ENCODE measurements around the gene PLEKHM3. TPM values are rescaled to one million over a fixed set of nuclear protein-coding genes. Genes with fewer than 3 reads are reported as not detected.

Gene PLEKHM3
- total and polyA plus RNA-seq, 2 donors (not counting 3 experiments of a cell fraction or from before 2014, with no cell fraction given) = 3.1 to 9.1 TPM

- Histone ChIP-seq H3K4me3 (replicated peaks in 1 of 3; ENCODE audit: insufficient read depth in 1 of 3, low read depth in 1 of 3, low read length in 3 of 3) (no peak overlapping the region), H4K20me1 (replicated peaks; ENCODE audit: control insufficient read depth, extremely low read depth, insufficient read depth, low read length) (no peaks in the 10 kb centered on the region), H3K9me1 (replicated peaks; ENCODE audit: control insufficient read depth, extremely low read depth, insufficient read depth, low read length) (no peaks in the 10 kb centered on the region), H3K4me1 (ENCODE audit: control insufficient read depth, extremely low read depth, insufficient read depth, low read length) (peaks cover 15% of the 10 kb centered on the region), H2AFZ (ENCODE audit: low read depth, low read length) (no peak overlapping the region), H3K79me2 (ENCODE audit: control insufficient read depth, insufficient read depth, low read length) (no peaks in the 10 kb centered on the region), H3K9me3 (replicated peaks; ENCODE audit: control insufficient read depth, insufficient read depth, low read length) (no peaks in the 10 kb centered on the region), H3K9ac (replicated peaks; ENCODE audit: extremely low read depth, insufficient read depth, low read length) (no peak overlapping the region), H3K36me3 (ENCODE audit: control insufficient read depth in 2 of 2, extremely low read depth in 1 of 2, insufficient read depth in 2 of 2, low read length in 2 of 2) (no peaks in the 10 kb centered on the region), H3K4me2 (ENCODE audit: insufficient read depth, low read length) (no peak overlapping the region), H3K27ac (ENCODE audit: insufficient read depth, low read depth, low read length) (no peak overlapping the region), H3K27me3 (ENCODE audit: control insufficient read depth in 2 of 2, insufficient read depth in 2 of 2, low read length in 2 of 2) (no peaks in the 10 kb centered on the region)
- FAIRE-seq (no peak), DNase-seq (ENCODE audit: low read depth, low spot score) (peak; percentile 83)
- BruUV-seq (replicated peaks) = no TSS peak
- dilution Hi-C loops (cut with MboI; ENCODE audit: extremely low pct_ligation_motif_present, low sequenced_read_pairs) = no loop called here
- TF ChIP-seq CTCF (IDR thresholded peaks at IDR 0.05; ENCODE audit: extremely low read depth in 1 of 2, insufficient read depth in 1 of 2, low read depth in 1 of 2, low read length in 2 of 2) = no peak
- no peak for TF ChIP-seq FOS (IDR thresholded peaks at IDR 0.05; ENCODE audit: borderline replicate concordance, insufficient read depth, low read length)
- no peak for TF ChIP-seq POLR2A (IDR thresholded peaks at IDR 0.05; ENCODE audit: low read depth, low read length)
- no peak for TF ChIP-seq JUN (IDR thresholded peaks at IDR 0.05; ENCODE audit: borderline replicate concordance, insufficient read depth, insufficient read length, low read depth)
- TF ChIP-seq MYC (IDR thresholded peaks at IDR 0.05; ENCODE audit: low read depth, low read length) = no peak
- no peak for TF ChIP-seq GATA2 (IDR thresholded peaks at IDR 0.05; ENCODE audit: insufficient read depth, insufficient read length, low read depth, low read length)
- TF ChIP-seq, protein P1, sequence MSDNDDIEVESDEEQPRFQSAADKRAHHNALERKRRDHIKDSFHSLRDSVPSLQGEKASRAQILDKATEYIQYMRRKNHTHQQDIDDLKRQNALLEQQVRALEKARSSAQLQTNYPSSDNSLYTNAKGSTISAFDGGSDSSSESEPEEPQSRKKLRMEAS (IDR thresholded peaks at IDR 0.05; ENCODE audit: insufficient read depth, insufficient read length) = no peak
- no peak for TF ChIP-seq POLR2AphosphoS5 (IDR thresholded peaks at IDR 0.05; ENCODE audit: insufficient read depth, low read depth, low read length)
- no peak for TF ChIP-seq EZH2 (IDR thresholded peaks at IDR 0.05; ENCODE audit: borderline replicate concordance, low read depth, low read length, severe bottlenecking)
- POLR2A ChIA-PET = no interaction called here
- intact Hi-C loops (cut with micrococcal nuclease) = no loop called here
- CTCF ChIA-PET = interaction anchor here (2.4 to 3.8 kb wide), 2 partner anchors 9 to 25 kb away, joined by 7 to 16 read pairs; partner anchors contain the start of gene PLEKHM3
Measured at GRCh38 chr2:208015475-208015874, 9.9 kb downstream of the PLEKHM3 start.
